Upper lobe of left lung (tissue), 6 donors: ENCODE measurements around the gene BRINP2. TPM values are rescaled to one million over a fixed set of nuclear protein-coding genes. Genes with fewer than 3 reads are reported as not detected.

Source experiments
- ATAC-seq, 2 donors: fragments of 200-7000 bp; cut with Tn5 transposase; one replicate each; pipeline ENCODE4 v1.9.1; 2022; ENCODE audit warnings: mild to moderate bottlenecking in 2 of 2, moderate library complexity in 2 of 2; ENCODE audit not compliant: low FRiP score in 2 of 2
- DNase-seq, 2 donors: peaks; one replicate each; pipeline ENCODE4 v3.0.0-alpha.2; 2019 to 2020
- H3K27ac ChIP-seq, 4 donors: fragments of 200-600 bp; sonication (generic); one replicate each; pipeline ENCODE4 v1.5.1; 2016 to 2019
- H3K27me3 ChIP-seq, 4 donors: fragments of 200-600 bp; sonication (generic); one replicate each; pipeline ENCODE4 v1.5.1; 2017 to 2019
- H3K36me3 ChIP-seq, 4 donors: fragments of 200-600 bp; sonication (generic); one replicate each; pipeline ENCODE4 v1.5.1; 2016 to 2019
- H3K4me1 ChIP-seq, 4 donors: fragments of 200-600 bp; sonication (generic); one replicate each; pipeline ENCODE4 v1.5.1; 2018 to 2019
- H3K4me3 ChIP-seq, 4 donors: fragments of 200-600 bp; sonication (generic); one replicate each; pipeline ENCODE4 v1.5.1; 2017 to 2019; ENCODE audit warnings: mild to moderate bottlenecking in 2 of 4, moderate library complexity in 1 of 4
- H3K9me3 ChIP-seq, 4 donors: fragments of 200-600 bp; sonication (generic); one replicate each; pipeline ENCODE4 v1.5.1; 2018 to 2019
- EP300 ChIP-seq, 4 donors: sonication (generic); formaldehyde crosslinking; IDR thresholded peaks; one replicate each; pipeline ENCODE4 v1.5.1; 2017; ENCODE audit warnings: antibody characterized with exemption in 4 of 4, control low read depth in 2 of 4
- POLR2A ChIP-seq, 4 donors: fragments of 450-650 bp; IDR thresholded peaks; one replicate each; pipeline ENCODE4 v1.5.1; 2016 to 2017; ENCODE audit warnings: antibody characterized with exemption in 4 of 4, mild to moderate bottlenecking in 2 of 4
- POLR2AphosphoS5 ChIP-seq, 2 donors: sonication (generic); formaldehyde crosslinking; IDR thresholded peaks; one replicate each; pipeline ENCODE4 v1.5.1; 2017; ENCODE audit warnings: antibody characterized with exemption in 2 of 2
- WGBS, 2 donors: methylation state at CpG; one replicate each; pipeline ENCODE4 v1.1.5; 2017 to 2018; 5-methylcytosine and 5-hydroxymethylcytosine counted together
- total RNA-seq, 6 donors: library from RNA; depleted of rRNA in 4 of 6; stranded (reverse); fragments of >200 nt in 4 of 6; gene quantifications; one replicate each; pipeline versions ENCODE4 v1.1.0 to v1.2.1, GENCODE V29; 2016 to 2021
- TF ChIP-seq, protein P1 (sequence below), 6 experiments: fragments of 450-650 bp in 4 of 6; fragments of 200-600 bp in 2 of 6; sonication (generic) in 2 of 6; IDR thresholded peaks; one replicate each; pipeline ENCODE4 v1.5.1; 2016 to 2019; ENCODE audit warnings: antibody characterized with exemption in 6 of 6
- donor health status: DM: no; HTN: no; CAD: no; lungs with moderate emphysema.
- donor health status: DM: no; HTN: yes; CAD: no; lungs with severe emphysema.

The BRINP2 gene
- total RNA-seq, 6 donors from 2014 or later = 0.06 to 0.07 TPM; not detected in 4

DNA sequence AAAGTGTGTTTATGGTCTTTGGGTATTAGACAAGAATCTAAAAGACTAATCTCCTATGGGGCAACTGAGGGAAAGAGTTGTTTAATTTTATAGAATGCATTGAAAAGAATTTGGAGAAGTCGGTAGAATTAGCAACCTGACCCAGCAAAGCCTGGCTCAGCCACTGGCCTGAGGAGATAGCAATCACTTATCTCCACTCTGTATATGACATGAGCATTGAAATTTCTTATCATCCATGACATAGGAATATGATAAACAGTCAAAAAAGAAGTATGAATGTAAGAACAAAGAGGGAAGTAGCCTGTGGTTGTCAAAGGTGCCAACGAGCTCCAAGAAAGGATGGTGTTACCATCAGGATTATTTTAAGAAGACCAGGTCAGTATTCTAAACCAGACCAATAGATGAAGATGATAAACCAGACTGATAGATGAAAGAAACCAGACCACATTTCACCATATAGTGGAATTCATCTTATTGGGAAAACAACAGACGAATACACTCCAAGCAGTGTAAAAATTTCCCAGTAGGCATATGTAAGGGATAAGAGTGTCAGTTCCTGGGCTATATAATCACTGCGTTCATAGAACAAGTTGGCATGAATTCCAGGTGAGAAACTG, 42.0 kb upstream of the BRINP2 start:
- H3K27me3 ChIP-seq = no peaks in the 10 kb centered on the region
- no peaks in the 10 kb centered on the region for H3K36me3 ChIP-seq
- no peak overlapping the region for H3K4me3 ChIP-seq
- H3K9me3 ChIP-seq = no peaks in the 10 kb centered on the region
- H3K4me1 ChIP-seq = no peaks in the 10 kb centered on the region
- H3K27ac ChIP-seq = no peak overlapping the region
- no peak for ATAC-seq
- no peak for TF ChIP-seq POLR2AphosphoS5 (IDR thresholded peaks at IDR 0.05)
- TF ChIP-seq, protein P1, sequence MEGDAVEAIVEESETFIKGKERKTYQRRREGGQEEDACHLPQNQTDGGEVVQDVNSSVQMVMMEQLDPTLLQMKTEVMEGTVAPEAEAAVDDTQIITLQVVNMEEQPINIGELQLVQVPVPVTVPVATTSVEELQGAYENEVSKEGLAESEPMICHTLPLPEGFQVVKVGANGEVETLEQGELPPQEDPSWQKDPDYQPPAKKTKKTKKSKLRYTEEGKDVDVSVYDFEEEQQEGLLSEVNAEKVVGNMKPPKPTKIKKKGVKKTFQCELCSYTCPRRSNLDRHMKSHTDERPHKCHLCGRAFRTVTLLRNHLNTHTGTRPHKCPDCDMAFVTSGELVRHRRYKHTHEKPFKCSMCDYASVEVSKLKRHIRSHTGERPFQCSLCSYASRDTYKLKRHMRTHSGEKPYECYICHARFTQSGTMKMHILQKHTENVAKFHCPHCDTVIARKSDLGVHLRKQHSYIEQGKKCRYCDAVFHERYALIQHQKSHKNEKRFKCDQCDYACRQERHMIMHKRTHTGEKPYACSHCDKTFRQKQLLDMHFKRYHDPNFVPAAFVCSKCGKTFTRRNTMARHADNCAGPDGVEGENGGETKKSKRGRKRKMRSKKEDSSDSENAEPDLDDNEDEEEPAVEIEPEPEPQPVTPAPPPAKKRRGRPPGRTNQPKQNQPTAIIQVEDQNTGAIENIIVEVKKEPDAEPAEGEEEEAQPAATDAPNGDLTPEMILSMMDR (IDR thresholded peaks at IDR 0.05) = no peak
- no peak for TF ChIP-seq EP300 (IDR thresholded peaks at IDR 0.05)
- TF ChIP-seq POLR2A (IDR thresholded peaks at IDR 0.05) = no peak
- no peak for DNase-seq
- WGBS, 2 donors = 78 to 82% methylated on average over 4 of the region's 4 CpGs

DNA sequence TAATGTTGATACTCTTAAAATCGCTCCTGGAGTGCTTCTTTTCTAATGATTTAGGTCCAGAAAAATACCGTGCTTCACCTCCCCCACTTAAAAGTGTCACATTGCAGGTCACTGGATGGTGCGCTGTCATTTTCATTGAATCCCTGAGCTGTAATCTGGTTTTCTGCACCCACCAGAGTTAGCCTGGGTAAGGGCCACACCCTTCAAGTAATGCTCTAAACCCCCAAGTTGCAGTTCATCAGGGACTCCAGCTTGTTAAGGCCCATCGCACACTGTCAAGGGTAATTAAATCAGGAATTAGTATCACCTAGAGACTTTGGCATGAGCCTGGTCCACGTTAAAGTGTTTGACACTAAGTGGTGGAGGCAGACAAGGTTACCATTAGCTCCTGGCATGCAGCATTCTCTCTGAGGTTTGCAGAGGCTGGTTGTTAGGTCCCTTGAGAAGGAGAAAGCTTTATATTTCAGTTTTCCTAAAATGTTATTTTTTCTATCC, 40.3 kb upstream of the BRINP2 start:
- Histone ChIP-seq H3K4me1 (no peaks in the 10 kb centered on the region), H3K27me3 (no peaks in the 10 kb centered on the region), H3K9me3 (no peaks in the 10 kb centered on the region), H3K27ac (no peak overlapping the region), H3K36me3 (no peaks in the 10 kb centered on the region), H3K4me3 (no peak overlapping the region)
- ATAC-seq (no peak), DNase-seq (no peak)
- TF ChIP-seq, protein P1 (IDR thresholded peaks at IDR 0.05) = no peak
- no peak for TF ChIP-seq POLR2AphosphoS5 (IDR thresholded peaks at IDR 0.05)
- TF ChIP-seq EP300 (IDR thresholded peaks at IDR 0.05) = no peak
- WGBS, 2 donors = 81 to 83% methylated on average over 5 of the region's 5 CpGs

DNA sequence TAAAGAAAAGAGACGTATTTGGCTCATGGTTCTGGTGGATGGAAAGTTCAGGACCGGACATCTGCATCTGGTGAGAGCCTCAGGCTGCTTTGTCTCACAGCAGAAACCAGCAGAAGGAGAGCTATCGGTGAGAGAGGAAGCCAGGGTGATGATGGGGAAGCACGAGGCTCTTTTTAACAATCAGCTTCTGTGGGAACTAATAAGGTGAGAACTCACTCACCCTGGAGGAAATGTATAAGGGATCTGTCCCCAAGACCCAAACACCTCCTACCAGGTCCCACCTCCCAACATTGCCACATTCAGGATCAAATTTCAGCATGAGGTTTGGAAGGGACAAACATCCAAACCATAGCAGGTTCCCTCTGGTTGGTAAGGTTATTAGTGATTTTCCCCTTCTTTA, 39.0 kb upstream of the BRINP2 start:
- no peak for ATAC-seq
- Histone ChIP-seq H3K4me1 (no peaks in the 10 kb centered on the region), H3K27ac (no peak overlapping the region), H3K4me3 (no peak overlapping the region), H3K27me3 (no peaks in the 10 kb centered on the region), H3K9me3 (no peaks in the 10 kb centered on the region), H3K36me3 (no peaks in the 10 kb centered on the region)
- TF ChIP-seq POLR2AphosphoS5 (IDR thresholded peaks at IDR 0.05) = no peak
- DNase-seq = no peak
- WGBS, 2 donors = 52 to 61% methylated on average over 4 of the region's 4 CpGs

DNA sequence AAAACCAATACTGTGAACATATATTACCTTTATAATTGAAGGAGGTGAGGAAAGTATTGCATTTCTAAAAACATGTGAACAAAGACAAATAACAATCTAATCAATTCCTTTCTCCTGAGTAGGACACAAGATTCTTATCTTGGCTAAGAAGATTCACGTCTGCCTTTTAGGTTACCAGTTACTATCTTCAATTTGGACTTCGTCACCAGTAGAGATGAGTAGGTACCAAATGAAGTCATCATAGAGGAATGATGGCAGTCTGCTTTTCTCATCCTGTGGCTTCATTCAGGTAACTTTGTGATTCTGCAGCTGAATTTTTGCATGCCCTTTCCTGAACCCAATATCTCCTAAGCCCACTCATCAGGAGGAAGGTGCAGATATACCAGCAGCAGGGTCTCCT, 38.6 kb upstream of the BRINP2 start:
- 72 to 83% methylated on average over 2 of the region's 2 CpGs for WGBS, 2 donors
- no peak for DNase-seq
- H3K27me3 ChIP-seq = no peaks in the 10 kb centered on the region
- H3K9me3 ChIP-seq = no peaks in the 10 kb centered on the region
- ATAC-seq = no peak
- no peaks in the 10 kb centered on the region for H3K4me1 ChIP-seq
- H3K27ac ChIP-seq = no peak overlapping the region
- no peak for TF ChIP-seq POLR2AphosphoS5 (IDR thresholded peaks at IDR 0.05)
- TF ChIP-seq, protein P1 (IDR thresholded peaks at IDR 0.05) = no peak
- no peak for TF ChIP-seq EP300 (IDR thresholded peaks at IDR 0.05)
- no peak for TF ChIP-seq POLR2A (IDR thresholded peaks at IDR 0.05)
- no peak overlapping the region for H3K4me3 ChIP-seq
- no peaks in the 10 kb centered on the region for H3K36me3 ChIP-seq

DNA sequence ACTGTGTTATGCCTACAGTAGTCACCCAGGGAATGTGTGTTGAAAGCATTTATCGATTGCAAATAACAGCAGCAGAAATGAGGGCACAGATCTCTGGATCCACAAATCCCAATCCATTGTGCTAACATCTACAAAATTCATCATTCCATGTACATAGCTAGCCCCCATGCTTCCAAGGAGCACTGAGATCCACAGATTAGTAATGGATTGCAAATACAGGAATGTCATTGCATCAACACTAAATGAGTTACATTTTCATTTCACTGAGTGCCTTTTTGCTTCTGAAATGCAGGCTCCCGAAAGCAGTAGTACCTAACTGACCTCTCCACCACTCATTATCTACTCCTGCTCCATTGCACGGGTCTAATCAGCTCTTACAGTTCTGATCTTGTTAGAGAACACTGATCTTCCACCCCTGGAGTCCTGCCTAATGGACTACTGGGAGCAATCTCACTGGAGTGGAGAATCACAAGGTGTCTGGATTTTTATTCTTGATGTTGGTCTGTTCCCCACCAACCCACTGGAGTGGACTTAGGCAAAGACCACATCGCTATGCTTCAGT, 36.7 kb upstream of the BRINP2 start:
- no peaks in the 10 kb centered on the region for H3K9me3 ChIP-seq
- ATAC-seq (no peak), DNase-seq (no peak)
- H3K4me3 ChIP-seq = no peak overlapping the region
- H3K4me1 ChIP-seq = no peaks in the 10 kb centered on the region
- H3K27ac ChIP-seq = no peak overlapping the region
- no peaks in the 10 kb centered on the region for H3K27me3 ChIP-seq
- H3K36me3 ChIP-seq = no peaks in the 10 kb centered on the region
- WGBS, 2 donors = 75 to 84% methylated on average over 4 of the region's 4 CpGs
- TF ChIP-seq, protein P1 (IDR thresholded peaks at IDR 0.05) = no peak
- TF ChIP-seq POLR2A (IDR thresholded peaks at IDR 0.05) (no peak), EP300 (IDR thresholded peaks at IDR 0.05) (no peak), POLR2AphosphoS5 (IDR thresholded peaks at IDR 0.05) (no peak)
